ENCODE measurements around the gene FBXO7. TPM values are rescaled to one million over a fixed set of nuclear protein-coding genes. Genes with fewer than 3 reads are reported as not detected.

The FBXO7 gene
- total and polyA plus RNA-seq, 9 of the 15 experiments (the other 6 are each of a cell fraction or from before 2014, with no cell fraction given): 34.0 to 162 (median 85.2) TPM

- TF ChIP-seq GMEB1 (CRISPR knock-in tag; IDR thresholded peaks at IDR 0.05): no peak
- TF ChIP-seq, protein P1, sequence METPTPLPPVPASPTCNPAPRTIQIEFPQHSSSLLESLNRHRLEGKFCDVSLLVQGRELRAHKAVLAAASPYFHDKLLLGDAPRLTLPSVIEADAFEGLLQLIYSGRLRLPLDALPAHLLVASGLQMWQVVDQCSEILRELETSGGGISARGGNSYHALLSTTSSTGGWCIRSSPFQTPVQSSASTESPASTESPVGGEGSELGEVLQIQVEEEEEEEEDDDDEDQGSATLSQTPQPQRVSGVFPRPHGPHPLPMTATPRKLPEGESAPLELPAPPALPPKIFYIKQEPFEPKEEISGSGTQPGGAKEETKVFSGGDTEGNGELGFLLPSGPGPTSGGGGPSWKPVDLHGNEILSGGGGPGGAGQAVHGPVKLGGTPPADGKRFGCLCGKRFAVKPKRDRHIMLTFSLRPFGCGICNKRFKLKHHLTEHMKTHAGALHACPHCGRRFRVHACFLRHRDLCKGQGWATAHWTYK (CRISPR knock-in tag; IDR thresholded peaks at IDR 0.05): no peak
- TF ChIP-seq, protein P2, sequence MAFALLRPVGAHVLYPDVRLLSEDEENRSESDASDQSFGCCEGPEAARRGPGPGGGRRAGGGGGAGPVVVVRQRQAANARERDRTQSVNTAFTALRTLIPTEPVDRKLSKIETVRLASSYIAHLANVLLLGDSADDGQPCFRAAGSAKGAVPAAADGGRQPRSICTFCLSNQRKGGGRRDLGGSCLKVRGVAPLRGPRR (CRISPR knock-in tag; IDR thresholded peaks at IDR 0.05): no peak
- no peak for TF ChIP-seq ZNF12 (CRISPR knock-in tag; IDR thresholded peaks at IDR 0.05)
- no peak for TF ChIP-seq KLF1 (tag; IDR thresholded peaks at IDR 0.05)
- no peak for TF ChIP-seq SREBF2 (CRISPR knock-in tag; IDR thresholded peaks at IDR 0.05)
Measured at GRCh38 chr22:32544953-32545558, 70.4 kb downstream of the FBXO7 start (continued).

GRCh38 chr22:32545801-32546200, 71.2 kb downstream of the FBXO7 start:
- H3K4me1 ChIP-seq (replicated peaks in 1 of 2; ENCODE audit: control insufficient read depth in 2 of 2, insufficient read depth in 2 of 2, low read length in 2 of 2): peaks cover 10 to 13% of the 10 kb centered on the region in 2 experiments
- ChIA-PET CTCF (ENCODE audit: low intra/inter-chr PET ratio) (no interaction called here), POLR2A (no interaction called here)
- H3K79me2 ChIP-seq (ENCODE audit: control insufficient read depth, insufficient read depth, low read length): no peaks in the 10 kb centered on the region
- no peaks in the 10 kb centered on the region for H3K9me1 ChIP-seq (ENCODE audit: control insufficient read depth, insufficient read depth, low read length)
- FAIRE-seq (no peak), DNase-seq (ENCODE audit: extremely low read depth in 1 of 4, low spot score in 3 of 4) (no peak), ATAC-seq (no peak)
- intact Hi-C loops (cut with micrococcal nuclease) (loop anchor here (10.0 kb wide), 1 partner anchor 79 kb away; no protein-coding TSS in a partner anchor), in situ Hi-C loops (cut with MboI) (loop anchor here (25.0 kb wide), 1 partner anchor 666 kb away; no protein-coding TSS in a partner anchor)
- no peak overlapping the region for H3K9ac ChIP-seq (ENCODE audit: insufficient read depth in 1 of 2, low read depth in 2 of 2, low read length in 2 of 2)
- H3K27me3 ChIP-seq (ENCODE audit: control insufficient read depth in 2 of 2, insufficient read depth in 2 of 2, low read length in 2 of 2): no peaks in the 10 kb centered on the region; a peak in 1 of 5 replicates
- H3K9me3 ChIP-seq (replicated peaks; ENCODE audit: control insufficient read depth, insufficient read depth, low read depth, low read length): no peaks in the 10 kb centered on the region
- no peak overlapping the region for H3K4me3 ChIP-seq
- BruUV-seq (replicated peaks): no TSS peak
- WGBS (ENCODE audit: insufficient coverage, low coverage, missing lambda C conversion rate): 32% methylated on average over 4 of the region's 4 CpGs
- no peaks in the 10 kb centered on the region for H3K36me3 ChIP-seq (ENCODE audit: control insufficient read depth, insufficient read depth, low read length)
- no peaks in the 10 kb centered on the region for H4K20me1 ChIP-seq (replicated peaks; ENCODE audit: control insufficient read depth, insufficient read depth, low read length)
- no peak overlapping the region for H2AFZ ChIP-seq (ENCODE audit: low read depth, low read length)
- H3K4me2 ChIP-seq (ENCODE audit: insufficient read depth, low read length): no peak overlapping the region
- H3K27ac ChIP-seq (ENCODE audit: extremely low read depth, low read depth, low read length): no peak overlapping the region
- TF ChIP-seq CEBPG (CRISPR knock-in tag; IDR thresholded peaks at IDR 0.05): peak; percentile 56; the same call in 1 of the 2 replicates
- TF ChIP-seq CEBPG (tag; conservative IDR thresholded peaks at IDR 0.05 in 1 of 2, IDR thresholded peaks at IDR 0.05 in 1 of 2): peak in 1 of 2 experiments; percentile 50; a peak in 1 of 4 replicates
- no peak for TF ChIP-seq TEAD2 (tag; IDR thresholded peaks at IDR 0.05)
- TF ChIP-seq FOXA1 (IDR thresholded peaks at IDR 0.05; ENCODE audit: borderline replicate concordance): no peak
- peak; percentile 68 for TF ChIP-seq ATF3 (IDR thresholded peaks at IDR 0.05)
- TF ChIP-seq ATF3 (CRISPR knock-in tag; conservative IDR thresholded peaks at IDR 0.05): no peak
- peak; percentile 59 for TF ChIP-seq CEBPB (tag; IDR thresholded peaks at IDR 0.05)
- TF ChIP-seq JUND (IDR thresholded peaks at IDR 0.05; ENCODE audit: borderline replicate concordance, low read depth, low read length): peak; percentile 26; the same call in 1 of the 2 replicates
- no peak for TF ChIP-seq JUND (tag; IDR thresholded peaks at IDR 0.05; ENCODE audit: borderline replicate concordance, low read depth, low read length)
- no peak for TF ChIP-seq HDAC6 (IDR thresholded peaks at IDR 0.05; ENCODE audit: low read depth, low read length)
- no peak for TF ChIP-seq PTBP1 (IDR thresholded peaks at IDR 0.05; ENCODE audit: low read depth, low read length)
- no peak for TF ChIP-seq ESRRA (IDR thresholded peaks at IDR 0.05; ENCODE audit: borderline replicate concordance, low read depth)
